G401 (cell line): ENCODE data around the gene CTXND2. TPM values are rescaled to one million over a fixed set of nuclear protein-coding genes. Genes with fewer than 3 reads are reported as not detected.
"Not testable (repeated sequence)": the region's sequence is repeated elsewhere in the genome, so short reads cannot be mapped to it uniquely, and the experiment has no call there.

Source experiments
- DNase-seq: peaks from one replicate; pipeline ENCODE4 v3.0.0-alpha.2; 2015; ENCODE audit warnings: low spot score
- in situ Hi-C: cut with HindIII; loops from 2 replicates; pipeline ENCODE4 v1.10.0; 2016; ENCODE audit warnings: low sequenced_read_pairs, mixed read lengths
- total RNA-seq: library from RNA; depleted of rRNA; stranded (reverse); fragments of >200 nt; shearing (Covaris generic); gene quantifications from 2 replicates; pipeline ENCODE4 v1.2.3, GENCODE V29; 2014; rRNA removed

The CTXND2 gene
- total RNA-seq = not detected in 2 replicates

DNA sequence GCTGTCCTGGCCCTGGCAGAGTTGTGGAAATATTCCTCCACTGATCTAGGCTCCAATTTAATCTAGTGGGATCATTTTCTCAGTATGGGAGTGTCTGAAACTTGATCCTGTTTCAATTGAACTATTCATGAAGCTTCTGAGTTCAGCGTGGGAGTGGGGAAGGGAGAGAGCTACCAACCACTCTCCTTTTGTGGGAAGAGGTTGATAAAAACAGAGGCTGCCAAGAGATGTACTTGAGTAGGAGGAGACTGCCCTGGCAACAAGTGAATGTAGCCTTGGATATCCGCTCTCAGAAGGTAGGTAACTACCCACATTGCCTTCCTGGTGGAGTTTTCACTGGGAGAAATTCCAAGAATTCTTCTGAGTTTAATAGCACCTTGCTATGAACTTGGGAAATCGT, at the start of gene CTXND2:
Gene CTXND2 (plus strand): TSS at position 119 of the 400 bp plus-strand sequence. CDS start 25,179 bp downstream, outside the sequence.
- no peak for DNase-seq
- in situ Hi-C loops = no loop called here

DNA sequence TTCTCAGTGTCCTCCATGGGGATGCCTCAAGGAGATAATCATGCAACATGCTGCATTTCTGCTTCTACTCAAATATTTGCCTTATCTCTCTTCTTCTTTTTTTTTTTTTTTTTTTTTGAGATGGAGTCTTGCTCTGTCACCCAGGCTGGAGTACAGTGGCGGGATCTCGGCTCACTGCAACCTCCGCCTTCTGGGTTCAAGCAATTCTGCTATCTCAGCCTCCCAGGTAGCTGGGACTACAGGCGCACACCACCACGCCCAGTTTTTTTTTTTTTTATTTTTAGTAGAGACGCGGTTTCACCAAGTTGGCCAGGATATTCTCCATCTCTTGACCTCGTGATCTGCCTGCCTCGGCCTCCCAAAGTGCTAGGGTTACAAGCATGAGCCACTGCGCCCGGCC, 46.1 kb upstream of the CTXND2 start:
- in situ Hi-C loops, DNase-seq: not testable (repeated sequence)

DNA sequence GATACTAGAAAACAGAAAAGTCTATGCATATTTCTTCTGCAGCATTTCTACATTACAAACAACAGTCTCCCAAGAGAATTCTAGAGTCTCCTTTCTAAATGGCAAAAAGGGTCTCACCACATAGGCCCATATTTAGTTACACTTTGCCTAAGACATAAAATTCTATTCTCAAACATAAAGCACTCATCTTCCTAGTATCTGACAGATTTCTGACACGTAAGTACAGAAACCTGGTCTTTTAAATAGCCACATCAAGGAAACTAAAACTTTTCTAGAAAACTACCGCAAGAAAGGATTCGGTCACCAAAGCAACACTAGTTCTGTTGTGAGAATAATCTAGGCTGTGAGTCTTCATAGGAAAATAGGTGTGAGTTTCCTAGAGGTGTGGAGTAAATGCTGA, 45.3 kb upstream of the CTXND2 start:
- no peak for DNase-seq
- in situ Hi-C loops = no loop called here

DNA sequence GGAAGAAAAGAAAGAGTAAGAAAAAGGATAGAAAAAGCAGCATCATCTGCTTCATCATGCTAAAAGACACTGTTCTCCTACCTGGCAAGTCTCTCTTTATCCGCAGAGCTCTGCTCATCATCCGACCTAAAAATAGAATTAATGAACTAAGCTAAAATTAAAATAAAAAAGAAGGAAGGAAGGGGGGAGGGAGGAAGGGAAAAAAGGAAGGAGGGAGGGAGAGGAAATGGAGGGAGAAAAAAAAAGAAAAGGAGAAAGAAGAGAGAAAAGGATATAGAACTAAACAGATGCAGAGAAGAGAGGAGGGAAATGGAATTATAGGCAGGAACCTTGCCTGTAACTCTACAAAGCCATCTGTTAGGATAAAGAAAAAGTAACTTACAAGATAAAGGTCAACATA, 44.6 kb upstream of the CTXND2 start:
- no peak for DNase-seq
- in situ Hi-C loops = no loop called here

DNA sequence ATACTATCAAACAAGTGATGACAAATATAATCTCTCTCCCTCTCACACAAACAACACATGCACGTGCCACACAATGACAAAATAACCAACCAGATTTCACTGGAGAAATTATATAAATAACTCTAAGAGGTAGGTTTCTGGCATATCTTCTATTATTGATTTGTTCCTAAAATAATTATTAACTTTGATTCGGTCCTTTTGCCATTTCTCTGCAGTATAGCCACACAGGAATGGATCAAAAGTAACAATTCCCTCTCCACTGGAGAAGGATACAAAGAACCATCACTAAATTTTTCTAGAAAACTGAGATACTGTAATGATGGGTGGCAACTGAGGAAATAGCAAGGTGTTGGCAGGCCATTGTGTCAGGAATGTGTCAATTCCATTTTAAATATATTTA, 44.0 kb upstream of the CTXND2 start:
- DNase-seq = no peak
- in situ Hi-C loops = no loop called here

DNA sequence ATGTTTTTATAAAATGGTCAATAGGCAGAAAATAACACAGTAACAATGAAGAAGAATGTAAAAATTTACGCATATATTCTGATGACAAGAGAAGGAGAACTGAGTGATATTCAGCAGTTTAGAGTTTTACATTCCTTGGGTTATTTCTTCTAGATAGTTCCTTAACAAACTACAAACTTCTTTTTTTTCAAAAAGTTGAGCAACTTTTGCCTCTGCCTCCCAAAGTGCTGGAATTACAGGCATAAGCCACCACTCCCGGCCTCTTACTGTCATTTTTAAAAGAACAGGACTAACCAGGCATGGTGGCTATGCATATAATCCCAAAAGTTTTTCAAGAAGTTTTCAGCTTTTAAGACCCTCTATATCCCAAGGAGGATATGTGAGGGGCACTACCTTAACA, 43.5 kb upstream of the CTXND2 start:
- DNase-seq = no peak
- in situ Hi-C loops = no loop called here

DNA sequence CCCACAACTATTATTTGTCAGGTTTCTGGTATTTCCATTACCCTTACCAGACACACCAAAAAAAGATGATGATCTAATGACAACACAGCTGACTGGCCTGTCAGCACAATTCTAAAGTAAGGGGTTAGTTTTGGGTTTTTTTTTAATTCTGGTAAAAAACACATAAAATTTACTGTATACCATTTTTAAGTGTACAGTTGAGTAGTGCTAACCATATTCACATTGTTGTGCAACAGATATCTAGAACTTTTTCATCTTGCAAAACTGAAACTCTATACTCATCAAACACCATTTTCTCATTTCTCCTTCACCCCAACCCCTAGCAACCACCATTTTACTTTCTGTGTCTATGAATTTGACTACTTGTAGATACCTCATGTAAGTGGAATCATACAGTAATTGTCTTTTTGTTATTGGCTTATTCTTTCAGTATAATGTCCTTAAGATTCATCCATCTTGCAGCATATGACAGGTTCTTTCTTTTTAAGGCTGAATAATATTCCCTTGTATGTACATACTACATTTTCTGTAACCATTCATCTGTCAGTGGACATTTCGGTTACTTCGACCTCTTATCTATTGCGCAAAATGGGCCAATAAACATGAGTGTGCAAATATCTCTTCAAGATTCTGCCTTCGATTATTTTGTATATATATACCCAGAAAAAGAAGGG, 40.3 kb upstream of the CTXND2 start:
- DNase-seq = no peak
- in situ Hi-C loops = no loop called here

DNA sequence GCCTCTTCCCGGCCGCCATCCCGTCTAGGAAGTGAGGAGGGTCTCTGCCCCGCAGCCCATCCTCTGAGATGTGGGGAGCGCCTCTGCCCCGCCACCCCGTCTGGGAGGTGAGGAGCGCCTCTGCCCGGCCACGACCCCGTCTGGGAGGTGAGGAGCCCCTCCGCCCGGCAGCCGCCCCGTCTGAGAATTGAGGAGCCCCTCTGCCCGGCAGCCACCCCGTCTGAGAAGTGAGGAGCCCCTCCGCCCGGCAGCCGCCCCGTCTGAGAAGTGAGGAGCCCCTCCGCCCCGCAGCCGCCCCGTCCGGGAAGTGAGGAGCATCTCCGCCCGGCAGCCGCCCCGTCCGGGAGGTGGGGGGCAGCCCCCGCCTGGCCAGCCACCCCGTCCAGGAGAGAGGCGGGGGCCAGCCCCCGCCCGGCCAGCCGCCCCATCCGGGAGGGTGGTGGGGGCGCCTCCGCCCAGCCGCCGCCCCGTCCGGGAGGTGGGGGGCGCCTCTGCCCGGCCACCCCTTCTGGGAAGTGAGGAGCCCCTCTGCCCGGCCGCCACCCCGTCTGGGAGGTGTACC, 36.1 kb upstream of the CTXND2 start:
- DNase-seq, in situ Hi-C loops: not testable (repeated sequence)

DNA sequence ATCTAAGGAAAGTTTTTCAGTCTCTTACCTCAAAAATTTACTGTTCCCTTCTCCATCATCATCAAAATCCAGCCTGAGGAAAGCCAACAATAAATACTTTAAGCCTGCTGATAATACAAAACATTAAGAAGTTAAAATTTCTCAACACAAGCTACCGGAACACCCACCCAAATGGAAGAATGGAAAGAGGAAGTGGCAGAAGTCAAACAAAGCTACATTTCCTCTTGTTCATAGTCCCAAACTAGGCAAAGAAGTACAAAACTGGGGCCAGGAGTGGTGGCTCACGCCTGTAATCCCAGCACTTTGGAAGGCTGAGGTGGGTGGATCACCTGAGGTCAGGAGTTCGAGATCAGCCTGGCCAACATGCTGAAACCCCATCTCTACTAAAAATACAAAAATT, 34.2 kb upstream of the CTXND2 start:
- DNase-seq, in situ Hi-C loops: not testable (repeated sequence)

DNA sequence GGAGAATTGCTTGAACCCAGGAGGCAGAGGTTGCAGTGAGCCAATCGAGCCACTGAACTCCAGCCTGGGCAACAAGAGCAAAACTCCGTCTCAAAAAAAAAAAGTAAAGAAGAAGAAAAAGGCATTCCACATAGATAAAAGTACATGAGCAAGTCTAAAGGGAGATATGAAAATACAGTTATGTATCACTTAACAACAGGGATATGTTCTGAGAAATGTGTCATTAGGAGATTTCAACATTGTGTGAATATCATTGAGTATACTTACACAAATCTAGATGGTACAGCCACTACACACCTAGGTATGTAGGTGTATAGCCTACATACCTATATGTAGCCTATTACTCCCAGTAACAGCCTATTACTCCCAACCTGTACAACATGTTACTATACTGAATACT, 23.2 kb upstream of the CTXND2 start:
- no peak for DNase-seq
- in situ Hi-C loops = no loop called here

DNA sequence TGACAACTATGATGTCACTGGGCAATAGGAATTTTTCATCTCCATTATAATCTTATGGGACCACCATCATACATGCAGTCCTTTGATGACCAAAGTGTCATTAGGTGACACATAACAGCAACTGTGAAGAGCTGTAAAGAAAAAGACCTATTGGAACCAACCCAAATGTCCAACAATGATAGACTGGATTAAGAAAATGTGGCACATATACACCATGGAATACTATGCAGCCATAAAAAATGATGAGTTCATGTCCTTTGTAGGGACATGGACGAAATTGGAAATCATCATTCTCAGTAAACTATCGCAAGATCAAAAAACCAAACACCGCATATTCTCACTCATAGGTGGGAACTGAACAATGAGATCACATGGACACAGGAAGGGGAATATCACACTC, 22.7 kb upstream of the CTXND2 start:
- in situ Hi-C loops, DNase-seq: not testable (repeated sequence)

DNA sequence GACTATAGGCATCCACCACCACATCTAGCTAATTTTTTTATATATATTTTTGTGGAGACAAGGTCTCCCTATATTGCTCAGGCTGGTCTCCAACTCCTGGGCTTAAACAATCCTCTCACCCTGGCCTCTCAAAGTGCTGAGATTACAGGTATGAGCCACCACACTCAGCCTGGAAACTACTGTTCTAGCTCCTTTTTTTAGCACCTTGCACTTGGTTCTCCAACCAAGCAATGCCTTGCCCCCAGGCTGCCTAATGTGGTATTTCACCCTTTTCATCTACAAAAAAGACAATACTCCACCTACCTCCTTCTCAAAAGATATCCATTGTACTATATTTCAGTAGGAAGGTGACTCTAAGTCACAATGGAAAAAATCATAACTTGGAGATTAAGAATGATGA, 17.3 kb upstream of the CTXND2 start:
- DNase-seq = no peak
- in situ Hi-C loops = no loop called here

DNA sequence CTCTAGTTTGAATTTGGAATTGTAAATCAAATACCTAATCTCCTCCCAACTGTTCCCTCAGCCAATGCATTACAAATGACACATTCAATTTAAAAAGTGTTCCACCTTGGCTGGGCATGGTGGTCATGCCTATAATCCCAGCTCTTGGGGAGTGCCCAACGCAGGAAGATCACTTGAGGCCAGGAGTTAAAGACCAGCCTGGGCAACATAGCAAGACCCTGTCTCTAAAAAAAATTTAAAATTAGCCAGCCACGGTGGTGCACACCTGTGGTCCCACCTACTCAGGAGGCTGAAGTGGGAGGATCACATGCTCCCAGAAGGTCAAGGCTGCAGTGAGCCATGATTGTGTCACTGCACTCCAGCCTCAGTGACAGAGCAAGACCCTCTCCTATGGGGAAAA, 14.4 kb upstream of the CTXND2 start:
- in situ Hi-C loops = no loop called here
- no peak for DNase-seq

DNA sequence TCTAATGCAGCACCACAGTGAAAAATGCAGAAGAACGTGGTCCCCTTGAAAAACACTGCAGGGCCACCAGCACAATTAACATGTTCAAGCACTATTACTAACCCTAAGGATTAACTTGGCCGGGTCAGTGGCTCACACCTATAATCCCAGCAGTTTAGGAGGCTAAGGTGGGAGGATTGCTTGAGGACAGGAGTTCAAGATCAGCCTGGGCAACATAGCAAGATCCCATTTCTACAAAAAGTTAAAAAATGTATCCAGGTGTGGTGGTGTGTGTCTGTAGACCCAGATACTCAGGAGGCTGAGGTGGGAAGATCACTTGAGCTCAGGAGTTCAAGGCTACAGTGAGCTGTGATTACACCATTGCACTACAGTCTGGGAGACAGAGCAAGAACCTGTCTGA, 13.4 kb upstream of the CTXND2 start:
- no peak for DNase-seq
- in situ Hi-C loops = no loop called here

DNA sequence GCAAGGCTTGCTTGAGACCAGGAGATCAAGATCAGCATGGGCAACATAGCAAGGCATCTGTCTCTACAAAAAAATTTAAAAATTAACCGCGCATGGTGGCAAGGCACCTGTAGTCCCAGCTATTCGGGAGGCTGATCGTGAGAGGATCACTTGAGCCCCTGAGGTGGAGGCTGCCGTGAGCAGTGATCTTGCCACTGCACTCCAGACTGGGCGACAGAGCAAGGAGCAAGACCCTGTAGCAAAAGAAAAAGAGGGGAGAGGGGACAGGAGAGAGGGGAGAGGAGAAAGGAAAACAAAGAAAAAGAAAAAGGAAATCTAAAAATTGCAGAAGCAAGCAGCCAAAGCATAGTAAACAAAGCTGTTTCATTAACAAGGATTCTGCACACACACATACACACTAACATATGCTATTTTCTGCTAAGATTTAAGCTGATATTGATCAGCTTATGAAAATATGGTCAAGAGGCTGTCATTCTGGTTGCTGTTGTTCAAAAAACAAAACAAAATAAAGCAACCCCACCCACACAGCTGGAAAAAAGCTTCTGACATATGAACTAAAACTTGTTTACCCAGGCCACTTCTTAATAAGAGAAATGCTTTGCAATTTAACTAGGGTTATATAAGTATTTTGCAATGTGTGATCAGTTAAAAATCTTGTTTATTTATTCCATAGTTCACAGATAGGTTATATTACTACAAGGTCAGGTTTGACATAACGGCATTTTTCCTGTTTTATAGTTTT, 12.3 kb upstream of the CTXND2 start:
- in situ Hi-C loops = no loop called here
- DNase-seq = peak; percentile 41

DNA sequence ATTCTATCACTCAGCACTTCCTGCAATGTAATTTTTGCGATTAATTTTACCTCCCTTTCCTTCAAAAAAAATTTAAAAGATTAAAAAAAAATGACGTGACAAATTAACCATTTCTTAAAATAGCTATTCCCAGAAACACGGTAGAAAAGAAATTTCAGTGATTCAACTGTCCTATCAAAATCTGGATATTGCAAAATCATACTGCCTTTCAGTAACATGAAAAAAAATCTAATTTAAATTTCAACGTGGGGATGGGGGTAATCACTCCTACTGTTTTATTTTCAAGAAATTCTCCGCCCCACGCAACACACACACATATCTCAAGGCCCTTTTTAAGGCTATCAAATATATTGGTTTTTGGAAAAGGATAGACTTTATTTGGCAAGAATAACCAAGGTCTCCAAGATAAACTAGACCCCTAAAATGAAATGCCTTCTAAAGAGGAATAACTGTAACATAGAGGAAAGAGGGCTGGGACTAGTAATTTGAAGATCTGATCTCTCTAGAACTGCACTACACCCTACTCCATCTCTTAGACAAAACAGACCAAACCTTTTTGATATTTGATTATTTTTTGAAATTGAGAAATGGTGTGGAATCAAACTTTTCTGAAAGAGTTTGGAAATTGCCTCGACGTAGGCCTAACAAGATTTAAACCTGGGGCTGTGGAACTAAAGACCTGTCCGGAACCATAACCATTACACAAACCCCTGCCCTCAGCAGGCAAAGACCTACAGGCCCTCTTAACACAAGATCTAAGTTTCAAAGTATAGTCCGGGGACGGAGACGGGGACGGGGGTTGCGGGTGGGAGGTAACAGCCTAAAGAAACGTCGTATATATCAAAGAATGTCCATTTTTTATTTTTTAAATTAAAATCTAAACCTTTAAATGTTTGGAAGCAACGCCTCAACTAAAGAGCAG, 11.5 kb upstream of the CTXND2 start:
- in situ Hi-C loops = no loop called here

DNA sequence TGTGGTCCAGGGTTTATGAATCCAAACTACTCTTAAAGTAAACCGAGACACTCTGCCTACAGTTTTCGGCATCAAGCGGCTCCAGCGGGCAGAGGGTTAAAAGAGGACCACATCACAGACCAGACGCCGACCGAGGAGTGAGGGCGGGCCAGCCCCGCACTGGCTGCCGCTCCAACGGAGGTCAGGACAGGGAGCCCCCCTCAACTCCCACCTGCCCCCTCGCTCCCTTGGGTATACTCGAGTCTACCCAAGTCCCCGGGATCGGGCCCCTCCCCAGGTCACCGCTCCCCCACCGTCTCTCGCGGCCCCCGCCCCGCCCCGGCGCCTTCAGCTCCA, 10.8 kb upstream of the CTXND2 start:
- in situ Hi-C loops = no loop called here
- peak; percentile 70 for DNase-seq

More for the DNA sequence above, 11.5 kb upstream of the CTXND2 start:
- DNase-seq = peak; percentile 50

DNA sequence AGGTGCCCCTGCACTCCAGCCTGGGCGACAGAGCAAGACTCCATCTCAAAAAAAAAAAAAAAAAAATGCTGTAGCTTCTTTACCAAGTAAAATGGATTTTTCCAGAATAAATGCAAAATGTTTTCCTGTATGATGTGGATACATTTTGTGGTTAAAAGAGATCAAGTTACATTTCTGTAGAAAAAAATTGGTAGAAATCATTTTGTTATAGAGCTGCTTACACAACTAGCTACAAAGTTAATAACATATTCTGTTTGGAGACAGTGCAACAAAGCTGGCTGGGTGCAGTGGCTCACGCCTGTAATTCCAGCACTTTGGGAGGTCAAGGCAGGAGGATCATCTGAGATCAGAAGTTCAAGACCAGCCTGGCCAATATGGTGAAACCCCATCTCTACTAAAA, 8.0 kb upstream of the CTXND2 start:
- in situ Hi-C loops, DNase-seq: not testable (repeated sequence)

DNA sequence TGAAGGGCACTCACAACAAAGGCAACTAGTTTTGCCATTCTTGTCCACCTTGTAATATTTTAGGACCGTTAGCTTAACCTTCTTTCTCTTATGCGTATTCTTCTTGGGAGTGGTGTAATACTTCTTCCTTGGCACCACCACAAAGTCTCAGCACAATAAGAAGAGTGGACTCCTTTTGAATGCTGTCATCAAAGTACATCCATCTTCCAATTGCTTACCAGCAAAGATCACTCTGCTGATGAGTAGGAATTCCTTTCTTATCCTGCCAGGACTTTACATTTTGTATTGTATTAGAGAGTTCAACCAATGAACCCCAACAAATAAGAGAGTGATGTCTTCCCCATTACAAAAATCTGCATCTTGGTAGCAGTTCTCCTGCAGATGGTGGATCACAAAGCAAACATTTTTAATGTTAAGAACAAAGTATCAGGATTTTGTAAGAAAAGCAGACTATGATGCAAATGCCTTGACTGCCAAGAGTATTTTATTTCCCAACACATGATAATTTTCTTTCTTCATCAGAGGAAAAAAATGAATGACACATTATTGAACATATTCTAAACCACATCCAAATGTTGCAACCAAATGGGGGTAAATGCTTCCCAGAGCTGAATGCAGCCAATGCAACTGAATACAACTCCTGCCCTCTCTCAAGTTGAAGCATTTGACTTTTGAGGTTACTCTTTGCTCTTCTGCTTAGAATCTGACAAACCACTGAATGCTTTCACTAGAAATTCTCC, 5.4 kb upstream of the CTXND2 start:
- DNase-seq = no peak
- in situ Hi-C loops = no loop called here
